GM12878 (cell line): ENCODE results near the gene CLCN7. TPM values are rescaled to one million over a fixed set of nuclear protein-coding genes. Genes with fewer than 3 reads are reported as not detected.

Source experiments
- CEBPZ ChIP-seq: fragments of 150-350 bp; IDR thresholded peaks from 2 replicates; pipeline ENCODE4 v1.6.1; 2016; ENCODE audit warnings: low read depth, low read length
- MEF2B ChIP-seq: fragments of 450-650 bp; IDR thresholded peaks from 2 replicates; pipeline ENCODE4 v1.6.1; 2018; ENCODE audit warnings: mild to moderate bottlenecking, moderate library complexity; ENCODE audit not compliant: partially characterized antibody, poor library complexity, severe bottlenecking
- ZBTB4 ChIP-seq: fragments of 450-650 bp; formaldehyde crosslinking; IDR thresholded peaks from 2 replicates; pipeline ENCODE4 v1.4.0; 2022; ENCODE audit warnings: mild to moderate bottlenecking, moderate library complexity
- polyA plus RNA-seq, 11 experiments: library from polyadenylated mRNA; depleted of rRNA in 4 of 11; unstranded in 6 of 11; stranded (reverse) in 5 of 11; fragments of >200 nt; fragmentation: Nextera tagmentation in 4 of 11; fragmentation: Illumina TruSeq in 1 of 11; extraction: Ambion mirVana in 4 of 11; extraction: Trizol in 1 of 11; gene quantifications; 1 replicate in 1 of 11; 2 replicates in 10 of 11; pipeline versions ENCODE4 v1.2.1 to v1.2.3, GENCODE V29; 2011 to 2016; ENCODE audit warnings: inconsistent platforms in 2 of 11, missing spikeins in 2 of 11, low read depth in 1 of 11
- total RNA-seq, 4 experiments: library from RNA; depleted of rRNA in 3 of 4; stranded (reverse); fragments of >200 nt in 3 of 4; fragmentation: Illumina TruSeq in 1 of 4; extraction: Trizol in 1 of 4; gene quantifications; 2 replicates each; pipeline versions ENCODE4 v1.2.1 to v1.2.3, GENCODE V29; 2013 to 2021
- TF ChIP-seq, protein P1 (sequence below): fragments of 450-650 bp; IDR thresholded peaks from 2 replicates; pipeline ENCODE4 v1.6.1; 2017; ENCODE audit warnings: antibody characterized with exemption, mild to moderate bottlenecking, moderate library complexity

Gene CLCN7
- total and polyA plus RNA-seq, 10 of the 15 experiments (the other 5 are each of a cell fraction or from before 2014, with no cell fraction given), result 0.04 to 62.5 (median 19.9) TPM

DNA sequence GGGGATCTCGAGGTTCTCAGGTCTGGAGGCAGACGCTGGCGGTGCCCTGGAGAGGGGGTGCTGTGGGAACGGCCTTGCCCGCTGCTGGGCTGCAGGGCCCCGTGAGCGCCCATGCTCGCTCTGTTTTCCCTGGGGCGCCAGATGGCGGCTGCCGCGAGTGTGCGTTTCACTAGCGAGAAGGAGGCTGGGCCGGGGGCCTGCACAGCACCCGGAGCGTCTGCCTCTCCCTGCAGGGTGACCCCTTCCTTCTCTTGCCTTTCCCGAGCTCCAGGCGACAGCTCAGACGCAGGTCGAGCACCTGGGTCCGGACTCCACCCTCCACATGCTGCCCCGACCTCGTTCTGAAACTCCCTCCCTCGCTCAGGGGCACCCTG is 21.0 kb upstream of the CLCN7 start (continued):
- TF ChIP-seq, protein P1, sequence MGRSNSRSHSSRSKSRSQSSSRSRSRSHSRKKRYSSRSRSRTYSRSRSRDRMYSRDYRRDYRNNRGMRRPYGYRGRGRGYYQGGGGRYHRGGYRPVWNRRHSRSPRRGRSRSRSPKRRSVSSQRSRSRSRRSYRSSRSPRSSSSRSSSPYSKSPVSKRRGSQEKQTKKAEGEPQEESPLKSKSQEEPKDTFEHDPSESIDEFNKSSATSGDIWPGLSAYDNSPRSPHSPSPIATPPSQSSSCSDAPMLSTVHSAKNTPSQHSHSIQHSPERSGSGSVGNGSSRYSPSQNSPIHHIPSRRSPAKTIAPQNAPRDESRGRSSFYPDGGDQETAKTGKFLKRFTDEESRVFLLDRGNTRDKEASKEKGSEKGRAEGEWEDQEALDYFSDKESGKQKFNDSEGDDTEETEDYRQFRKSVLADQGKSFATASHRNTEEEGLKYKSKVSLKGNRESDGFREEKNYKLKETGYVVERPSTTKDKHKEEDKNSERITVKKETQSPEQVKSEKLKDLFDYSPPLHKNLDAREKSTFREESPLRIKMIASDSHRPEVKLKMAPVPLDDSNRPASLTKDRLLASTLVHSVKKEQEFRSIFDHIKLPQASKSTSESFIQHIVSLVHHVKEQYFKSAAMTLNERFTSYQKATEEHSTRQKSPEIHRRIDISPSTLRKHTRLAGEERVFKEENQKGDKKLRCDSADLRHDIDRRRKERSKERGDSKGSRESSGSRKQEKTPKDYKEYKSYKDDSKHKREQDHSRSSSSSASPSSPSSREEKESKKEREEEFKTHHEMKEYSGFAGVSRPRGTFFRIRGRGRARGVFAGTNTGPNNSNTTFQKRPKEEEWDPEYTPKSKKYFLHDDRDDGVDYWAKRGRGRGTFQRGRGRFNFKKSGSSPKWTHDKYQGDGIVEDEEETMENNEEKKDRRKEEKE, result no peak
- TF ChIP-seq MEF2B (no peak), CEBPZ (no peak), ZBTB4 (CRISPR knock-in tag) (no peak)
